AG09309 (cell line): ENCODE results near the gene TM4SF1.

Experiments used
- DNase-seq: peaks from one replicate; pipeline ENCODE4 v3.0.0-alpha.2; 2010; ENCODE audit warnings: low read depth
- H3K4me3 ChIP-seq: 2 replicates; pipeline ENCODE4 v1.5.1; 2011; ENCODE audit warnings: mild to moderate bottlenecking, low read depth, low read length, moderate library complexity; ENCODE audit not compliant: control insufficient read depth
- CTCF ChIP-seq: IDR thresholded peaks from 2 replicates; pipeline ENCODE4 v1.5.1; 2011; ENCODE audit warnings: mild to moderate bottlenecking, low read depth, low read length, inconsistent platforms; ENCODE audit not compliant: insufficient read depth, control insufficient read depth; ENCODE audit errors: missing control alignments

Gene TM4SF1

GRCh38 chr3:149366031-149366430 lies 11.4 kb downstream of the TM4SF1 start:
- TF ChIP-seq CTCF, result no peak
- no peak for DNase-seq
- no peak overlapping the region for H3K4me3 ChIP-seq

- no peak for DNase-seq
- no peak overlapping the region for H3K4me3 ChIP-seq
- no peak for TF ChIP-seq CTCF
These were observed 12.8 kb downstream of the TM4SF1 start for GRCh38 chr3:149364624-149365023.

- DNase-seq, result no peak
- TF ChIP-seq CTCF, result no peak
- H3K4me3 ChIP-seq, result no peak overlapping the region
These were observed 14.4 kb downstream of the TM4SF1 start for GRCh38 chr3:149363053-149363452.

GRCh38 chr3:149362366-149362765 lies 15.1 kb downstream of the TM4SF1 start:
- TF ChIP-seq CTCF, result no peak
- no peak for DNase-seq
- no peak overlapping the region for H3K4me3 ChIP-seq

- no peak for DNase-seq
- no peak overlapping the region for H3K4me3 ChIP-seq
- TF ChIP-seq CTCF, result no peak
These were observed 20.8 kb downstream of the TM4SF1 start for GRCh38 chr3:149356630-149357029.

GRCh38 chr3:149356044-149356592 lies 21.3 kb downstream of the TM4SF1 start:
- DNase-seq, result no peak
- no peak for TF ChIP-seq CTCF
- no peak overlapping the region for H3K4me3 ChIP-seq
